ENCODE measurements around the gene SH2D6. TPM values are rescaled to one million over a fixed set of nuclear protein-coding genes. Genes with fewer than 3 reads are reported as not detected.
A peak's percentile ranks its signal among the peaks of the same experiment; 100 is the strongest.

SH2D6 gene
- 0.32 and 0.37 TPM in 2 replicates for total RNA-seq (2014; rRNA removed; shearing (Covaris generic); ENCODE audit: low replicate concordance)

GRCh38 chr2:85418132-85419008 lies at the start of gene SH2D6:
SH2D6 (plus strand) TSS chr2:85418714; CDS start chr2:85429466, 10,752 bp downstream.
- Histone ChIP-seq H3K36me3 (ENCODE audit: insufficient read depth, low read length) (no peaks in the 10 kb centered on the region), H4K20me1 (ENCODE audit: insufficient read depth, low read depth, low read length) (no peaks in the 10 kb centered on the region), H3K79me2 (ENCODE audit: low read length) (peaks cover 7% of the 10 kb centered on the region; the same call in 1 of the 2 replicates), H3K9me2 (replicated peaks; ENCODE audit: insufficient read depth, low read length) (no peaks in the 10 kb centered on the region), H3K4me2 (ENCODE audit: low read depth, low read length, poor library complexity, severe bottlenecking) (peak within 1 kb of the TSS; percentile 95), H3K4me1 (ENCODE audit: low read length) (peaks cover 30% of the 10 kb centered on the region), H3K27ac (ENCODE audit: low read length) (peak within 1 kb of the TSS; percentile 53), H3K9me3 (ENCODE audit: low read length) (no peaks in the 10 kb centered on the region), H3K27me3 (ENCODE audit: low read length) (no peaks in the 10 kb centered on the region), H2AFZ (ENCODE audit: low read length) (peak within 1 kb of the TSS; percentile 96), H3K9ac (ENCODE audit: low read length) (peak within 1 kb of the TSS; percentile 89), H3K4me3 (ENCODE audit: low read length) (peak within 1 kb of the TSS; percentile 85)
- DNase-seq = peak; percentile 96

GRCh38 chr2:85368921-85369320 lies 49.6 kb upstream of the SH2D6 start:
- no peak overlapping the region for H2AFZ ChIP-seq (ENCODE audit: low read length)
- H3K36me3 ChIP-seq (ENCODE audit: insufficient read depth, low read length) = 0 out of 2 replicates have a peak, but pooled peaks cover 3% of the 10 kb centered on the region
- no peaks in the 10 kb centered on the region for H3K4me1 ChIP-seq (ENCODE audit: low read length)
- no peaks in the 10 kb centered on the region for H3K27me3 ChIP-seq (ENCODE audit: low read length)
- DNase-seq = no peak
- H3K9me2 ChIP-seq (replicated peaks; ENCODE audit: insufficient read depth, low read length) = no peaks in the 10 kb centered on the region
- H3K9me3 ChIP-seq (ENCODE audit: low read length) = no peaks in the 10 kb centered on the region
- no peak overlapping the region for H3K4me2 ChIP-seq (ENCODE audit: low read depth, low read length, poor library complexity, severe bottlenecking)
- no peaks in the 10 kb centered on the region for H4K20me1 ChIP-seq (ENCODE audit: insufficient read depth, low read depth, low read length)
- no peak overlapping the region for H3K27ac ChIP-seq (ENCODE audit: low read length)
- no peaks in the 10 kb centered on the region for H3K79me2 ChIP-seq (ENCODE audit: low read length)
- H3K9ac ChIP-seq (ENCODE audit: low read length) = no peak overlapping the region
- H3K4me3 ChIP-seq (ENCODE audit: low read length) = no peak overlapping the region

- no peaks in the 10 kb centered on the region for H3K79me2 ChIP-seq (ENCODE audit: low read length)
- no peaks in the 10 kb centered on the region for H3K9me2 ChIP-seq (replicated peaks; ENCODE audit: insufficient read depth, low read length)
- no peaks in the 10 kb centered on the region for H4K20me1 ChIP-seq (ENCODE audit: insufficient read depth, low read depth, low read length)
- no peaks in the 10 kb centered on the region for H3K27me3 ChIP-seq (ENCODE audit: low read length)
- H3K36me3 ChIP-seq (ENCODE audit: insufficient read depth, low read length) = 0 out of 2 replicates have a peak, but pooled peaks cover 3% of the 10 kb centered on the region
- no peaks in the 10 kb centered on the region for H3K4me1 ChIP-seq (ENCODE audit: low read length)
- H3K4me3 ChIP-seq (ENCODE audit: low read length) = no peak overlapping the region
- no peak for DNase-seq
- H3K4me2 ChIP-seq (ENCODE audit: low read depth, low read length, poor library complexity, severe bottlenecking) = no peak overlapping the region
- H2AFZ ChIP-seq (ENCODE audit: low read length) = no peak overlapping the region
- no peak overlapping the region for H3K27ac ChIP-seq (ENCODE audit: low read length)
- no peak overlapping the region for H3K9ac ChIP-seq (ENCODE audit: low read length)
- no peaks in the 10 kb centered on the region for H3K9me3 ChIP-seq (ENCODE audit: low read length)
These were observed 49.0 kb upstream of the SH2D6 start for GRCh38 chr2:85369500-85369899.

- Histone ChIP-seq H3K9me2 (replicated peaks; ENCODE audit: insufficient read depth, low read length) (no peaks in the 10 kb centered on the region), H3K27ac (ENCODE audit: low read length) (no peak overlapping the region), H3K9me3 (ENCODE audit: low read length) (no peaks in the 10 kb centered on the region), H3K36me3 (ENCODE audit: insufficient read depth, low read length) (0 out of 2 replicates have a peak, but pooled peaks cover 3% of the 10 kb centered on the region), H3K4me2 (ENCODE audit: low read depth, low read length, poor library complexity, severe bottlenecking) (no peak overlapping the region), H3K4me1 (ENCODE audit: low read length) (no peaks in the 10 kb centered on the region), H3K79me2 (ENCODE audit: low read length) (no peaks in the 10 kb centered on the region), H3K4me3 (ENCODE audit: low read length) (no peak overlapping the region), H2AFZ (ENCODE audit: low read length) (no peak overlapping the region), H4K20me1 (ENCODE audit: insufficient read depth, low read depth, low read length) (no peaks in the 10 kb centered on the region), H3K9ac (ENCODE audit: low read length) (no peak overlapping the region), H3K27me3 (ENCODE audit: low read length) (no peaks in the 10 kb centered on the region)
- no peak for DNase-seq
These were observed 47.5 kb upstream of the SH2D6 start for GRCh38 chr2:85371045-85371444.

- Histone ChIP-seq H3K9me3 (ENCODE audit: low read length) (no peaks in the 10 kb centered on the region), H3K79me2 (ENCODE audit: low read length) (no peaks in the 10 kb centered on the region), H3K27me3 (ENCODE audit: low read length) (no peaks in the 10 kb centered on the region), H3K4me2 (ENCODE audit: low read depth, low read length, poor library complexity, severe bottlenecking) (no peak overlapping the region), H3K36me3 (ENCODE audit: insufficient read depth, low read length) (peaks cover 15% of the 10 kb centered on the region), H4K20me1 (ENCODE audit: insufficient read depth, low read depth, low read length) (no peaks in the 10 kb centered on the region), H3K9ac (ENCODE audit: low read length) (no peak overlapping the region), H2AFZ (ENCODE audit: low read length) (no peak overlapping the region), H3K27ac (ENCODE audit: low read length) (no peak overlapping the region), H3K9me2 (replicated peaks; ENCODE audit: insufficient read depth, low read length) (no peaks in the 10 kb centered on the region), H3K4me3 (ENCODE audit: low read length) (no peak overlapping the region), H3K4me1 (ENCODE audit: low read length) (no peaks in the 10 kb centered on the region)
- no peak for DNase-seq
These were observed 42.0 kb upstream of the SH2D6 start for GRCh38 chr2:85376291-85377065.

- H3K4me1 ChIP-seq (ENCODE audit: low read length) = no peaks in the 10 kb centered on the region
- no peaks in the 10 kb centered on the region for H3K79me2 ChIP-seq (ENCODE audit: low read length)
- H2AFZ ChIP-seq (ENCODE audit: low read length) = no peak overlapping the region
- H3K9ac ChIP-seq (ENCODE audit: low read length) = no peak overlapping the region
- H3K27ac ChIP-seq (ENCODE audit: low read length) = no peak overlapping the region
- no peaks in the 10 kb centered on the region for H3K9me2 ChIP-seq (replicated peaks; ENCODE audit: insufficient read depth, low read length)
- no peaks in the 10 kb centered on the region for H4K20me1 ChIP-seq (ENCODE audit: insufficient read depth, low read depth, low read length)
- peaks cover 15% of the 10 kb centered on the region for H3K36me3 ChIP-seq (ENCODE audit: insufficient read depth, low read length)
- H3K4me2 ChIP-seq (ENCODE audit: low read depth, low read length, poor library complexity, severe bottlenecking) = no peak overlapping the region
- H3K9me3 ChIP-seq (ENCODE audit: low read length) = no peaks in the 10 kb centered on the region
- no peak overlapping the region for H3K4me3 ChIP-seq (ENCODE audit: low read length)
- no peaks in the 10 kb centered on the region for H3K27me3 ChIP-seq (ENCODE audit: low read length)
- no peak for DNase-seq
These were observed 41.4 kb upstream of the SH2D6 start for GRCh38 chr2:85377083-85377482.

GRCh38 chr2:85378257-85378656 lies 40.3 kb upstream of the SH2D6 start:
- Histone ChIP-seq H3K79me2 (ENCODE audit: low read length) (no peaks in the 10 kb centered on the region), H3K4me3 (ENCODE audit: low read length) (no peak overlapping the region), H3K36me3 (ENCODE audit: insufficient read depth, low read length) (peaks cover 15% of the 10 kb centered on the region), H2AFZ (ENCODE audit: low read length) (no peak overlapping the region), H3K27ac (ENCODE audit: low read length) (no peak overlapping the region), H3K9ac (ENCODE audit: low read length) (no peak overlapping the region), H3K9me2 (replicated peaks; ENCODE audit: insufficient read depth, low read length) (no peaks in the 10 kb centered on the region), H3K4me2 (ENCODE audit: low read depth, low read length, poor library complexity, severe bottlenecking) (no peak overlapping the region), H3K4me1 (ENCODE audit: low read length) (no peaks in the 10 kb centered on the region), H3K27me3 (ENCODE audit: low read length) (no peaks in the 10 kb centered on the region), H4K20me1 (ENCODE audit: insufficient read depth, low read depth, low read length) (no peaks in the 10 kb centered on the region), H3K9me3 (ENCODE audit: low read length) (no peaks in the 10 kb centered on the region)
- DNase-seq = no peak

- H3K9ac ChIP-seq (ENCODE audit: low read length) = no peak overlapping the region
- no peaks in the 10 kb centered on the region for H3K27me3 ChIP-seq (ENCODE audit: low read length)
- H3K79me2 ChIP-seq (ENCODE audit: low read length) = no peaks in the 10 kb centered on the region
- DNase-seq = no peak
- no peaks in the 10 kb centered on the region for H3K4me1 ChIP-seq (ENCODE audit: low read length)
- H3K36me3 ChIP-seq (ENCODE audit: insufficient read depth, low read length) = peaks cover 15% of the 10 kb centered on the region
- H3K4me2 ChIP-seq (ENCODE audit: low read depth, low read length, poor library complexity, severe bottlenecking) = no peak overlapping the region
- H3K9me2 ChIP-seq (replicated peaks; ENCODE audit: insufficient read depth, low read length) = no peaks in the 10 kb centered on the region
- no peak overlapping the region for H2AFZ ChIP-seq (ENCODE audit: low read length)
- no peak overlapping the region for H3K27ac ChIP-seq (ENCODE audit: low read length)
- H3K4me3 ChIP-seq (ENCODE audit: low read length) = no peak overlapping the region
- H4K20me1 ChIP-seq (ENCODE audit: insufficient read depth, low read depth, low read length) = no peaks in the 10 kb centered on the region
- H3K9me3 ChIP-seq (ENCODE audit: low read length) = no peaks in the 10 kb centered on the region
These were observed 38.5 kb upstream of the SH2D6 start for GRCh38 chr2:85380048-85380447.
